ENCODE results near the gene LAPTM5.
"Not testable (repeated sequence)": the region's sequence is repeated elsewhere in the genome, so short reads cannot be mapped to it uniquely, and the experiment has no call there.

Gene LAPTM5

DNA sequence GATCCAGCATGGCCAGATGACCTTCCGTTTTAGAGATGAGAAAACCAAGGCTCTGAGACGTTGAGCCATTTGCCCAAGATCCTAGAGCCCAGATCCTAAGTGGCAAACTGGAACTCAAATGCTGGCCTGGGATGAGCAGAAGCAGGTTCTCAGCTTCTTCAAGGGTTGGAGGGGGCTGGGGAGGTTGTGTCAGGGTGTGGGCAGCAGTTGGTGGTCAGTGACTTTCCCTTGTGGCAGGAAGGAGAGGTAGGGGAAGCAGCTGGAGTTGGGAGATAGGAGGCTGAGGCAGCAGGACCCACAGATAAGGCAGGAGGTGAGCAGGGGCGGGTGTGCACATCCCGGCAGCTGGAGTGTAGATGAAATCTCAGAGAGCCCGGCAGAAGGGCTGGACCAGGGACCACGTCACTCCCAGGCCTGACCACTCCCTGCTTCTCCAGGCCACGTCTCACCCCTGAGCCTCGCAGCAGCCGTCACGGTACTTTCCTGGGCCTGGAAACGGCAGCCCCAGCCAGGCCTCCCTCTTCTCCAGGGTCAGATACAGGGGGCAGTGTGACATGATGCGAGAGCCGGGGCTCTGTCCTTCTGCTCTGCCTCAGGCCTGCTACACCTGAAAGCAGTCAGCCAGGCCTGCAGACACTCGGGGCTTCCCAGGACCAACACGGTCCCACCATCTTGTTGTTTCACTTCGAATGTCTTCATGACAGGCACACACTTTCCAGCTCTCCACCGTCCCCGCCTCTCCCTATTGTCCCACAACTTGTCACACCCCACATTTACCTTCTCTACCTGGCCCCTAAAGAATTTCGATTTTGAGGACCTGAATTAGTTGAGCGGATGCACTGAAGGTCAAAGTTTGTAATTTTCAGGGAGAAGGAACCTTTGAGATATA is 11.5 kb upstream of the LAPTM5 start:
- no peak for FAIRE-seq

DNA sequence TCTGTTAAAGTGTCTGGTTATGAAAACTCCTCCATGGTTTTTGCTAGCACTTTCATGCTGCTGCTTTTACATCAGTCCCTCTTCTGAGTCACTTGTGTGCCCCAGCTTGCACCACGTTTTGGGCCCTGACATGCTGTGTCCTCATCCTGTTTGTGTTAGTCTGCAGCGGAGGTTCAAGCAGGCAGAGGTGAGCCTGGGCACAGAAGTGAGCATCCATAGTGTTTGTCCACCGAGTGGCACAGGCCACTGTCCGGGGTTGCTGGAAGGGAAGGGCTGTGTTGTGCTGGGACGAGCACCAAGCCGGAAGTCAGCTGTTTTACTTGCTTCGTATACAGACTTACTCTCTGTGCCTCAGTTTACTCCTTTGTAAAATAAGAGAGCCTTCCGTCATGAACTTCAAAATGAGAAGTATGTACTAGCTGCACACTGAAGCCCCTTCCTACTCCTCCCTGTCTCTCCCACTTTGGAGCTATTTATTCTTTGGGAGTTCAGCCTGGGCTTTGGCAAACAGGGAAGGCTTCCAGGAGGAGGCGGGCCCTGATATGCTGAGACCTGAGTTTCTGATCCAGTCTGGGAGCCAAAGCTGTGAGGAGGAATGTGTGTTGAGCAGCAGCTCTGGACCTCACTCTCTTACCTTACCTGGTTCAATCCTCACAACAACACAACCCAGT is 10.7 kb upstream of the LAPTM5 start:
- no peak for FAIRE-seq

DNA sequence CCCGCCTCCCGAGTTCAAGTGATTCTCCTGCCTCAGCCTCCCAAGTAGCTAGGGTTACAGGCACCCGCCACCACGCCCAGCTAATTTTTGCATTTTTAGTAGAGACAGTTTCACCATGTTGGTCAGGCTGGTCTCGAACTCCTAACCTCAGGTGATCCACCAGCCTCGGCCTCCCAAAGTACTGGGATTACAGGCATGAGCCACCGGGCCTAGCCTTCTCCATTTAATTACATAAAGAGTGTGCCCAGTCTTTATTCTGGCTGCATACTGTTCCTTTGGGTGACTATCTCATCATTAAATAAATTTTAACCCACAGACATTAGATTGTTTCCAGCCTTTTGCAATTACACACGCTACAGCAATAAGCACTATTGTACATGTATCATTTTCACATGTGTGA is 9.4 kb upstream of the LAPTM5 start:
- FAIRE-seq = not testable (repeated sequence)

DNA sequence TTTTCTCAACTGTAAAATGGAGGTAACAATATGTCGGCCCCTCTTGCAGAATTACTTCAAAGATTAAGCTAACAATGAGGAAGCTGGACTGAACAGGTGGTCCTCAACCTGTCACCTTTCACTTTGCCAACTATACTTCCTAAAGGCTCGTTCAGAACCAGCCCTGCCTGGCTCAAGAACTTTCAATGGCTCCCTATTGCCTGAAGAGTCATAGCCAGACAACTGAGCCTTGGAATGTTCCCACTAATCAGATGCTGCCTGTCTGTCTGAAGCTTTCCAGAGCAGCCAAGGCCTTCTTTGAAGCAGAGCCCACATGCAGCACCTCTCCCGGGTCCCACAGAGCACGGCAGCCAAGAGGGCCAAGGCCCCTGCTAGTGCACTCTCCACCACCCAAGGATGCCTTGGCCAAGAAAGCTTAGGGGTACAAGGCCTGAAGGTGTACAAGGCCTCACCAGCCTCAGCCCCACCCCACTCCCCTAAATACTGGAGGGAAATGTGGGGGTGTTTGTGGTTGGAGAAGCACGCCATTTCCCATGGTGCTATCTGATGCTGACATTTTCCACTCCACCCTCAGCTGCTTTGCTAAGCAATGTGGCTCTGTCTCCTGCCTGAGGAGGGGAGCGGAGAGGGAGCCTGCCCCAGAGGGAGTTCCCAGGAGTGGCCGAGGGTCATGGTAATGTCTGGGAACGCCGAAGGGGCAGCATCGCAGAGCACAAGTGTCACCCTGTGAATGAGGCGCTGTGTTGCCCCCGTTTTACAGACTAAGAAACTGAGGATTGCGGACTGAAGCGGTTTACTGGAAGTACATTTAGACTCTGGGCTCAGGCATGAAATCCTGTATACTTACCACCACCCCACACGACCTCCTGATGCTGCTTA is 8.2 kb upstream of the LAPTM5 start:
- no peak for FAIRE-seq

DNA sequence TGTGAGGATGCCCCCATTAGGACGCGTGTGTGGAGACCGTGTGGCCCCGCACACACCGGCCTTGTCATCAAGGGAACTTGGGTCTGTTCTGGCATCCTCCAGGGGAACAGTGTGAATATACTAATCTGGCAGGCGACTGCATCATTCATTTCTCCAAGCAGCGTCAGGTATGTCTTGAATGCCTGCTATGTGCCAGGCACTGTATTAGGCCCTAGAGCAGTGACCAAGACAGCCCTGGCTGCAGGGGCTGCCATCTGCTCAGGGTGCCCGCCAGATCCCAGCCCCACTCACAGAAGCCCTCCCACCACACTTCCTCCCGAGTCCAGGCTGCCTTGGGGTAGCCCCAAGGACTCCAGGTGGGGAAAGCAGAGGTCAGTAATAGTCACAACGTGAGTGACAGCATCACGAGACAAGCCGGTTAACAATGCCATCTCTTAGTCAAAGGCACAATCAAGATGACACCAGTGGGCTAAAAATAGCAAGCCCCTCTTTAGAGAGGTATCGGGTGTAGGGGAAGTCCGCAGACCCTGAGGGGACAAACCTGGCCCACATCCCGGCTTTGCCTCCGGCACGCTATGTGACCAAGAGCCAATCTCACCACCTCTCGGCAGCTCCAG is 7.5 kb upstream of the LAPTM5 start:
- FAIRE-seq = no peak

DNA sequence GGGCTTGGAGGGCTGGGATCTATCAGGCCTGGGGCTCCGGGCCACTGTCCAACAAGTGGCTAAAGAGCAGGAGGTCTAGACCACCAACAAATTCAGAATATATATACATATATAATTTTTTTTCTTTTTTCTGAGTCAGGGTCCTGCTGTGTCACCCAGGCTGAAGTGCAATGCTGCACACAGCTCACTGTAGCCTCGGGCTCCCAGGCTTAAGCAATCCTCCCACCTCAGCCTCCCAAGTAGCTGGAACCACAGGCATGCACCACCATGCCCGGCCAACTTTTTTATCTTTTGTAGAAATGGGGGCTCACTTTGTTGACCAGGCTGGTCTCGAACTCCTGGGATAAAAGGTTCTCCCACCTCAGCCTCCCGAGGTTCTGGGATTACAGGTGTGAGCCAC is 6.8 kb upstream of the LAPTM5 start:
- FAIRE-seq = no peak

DNA sequence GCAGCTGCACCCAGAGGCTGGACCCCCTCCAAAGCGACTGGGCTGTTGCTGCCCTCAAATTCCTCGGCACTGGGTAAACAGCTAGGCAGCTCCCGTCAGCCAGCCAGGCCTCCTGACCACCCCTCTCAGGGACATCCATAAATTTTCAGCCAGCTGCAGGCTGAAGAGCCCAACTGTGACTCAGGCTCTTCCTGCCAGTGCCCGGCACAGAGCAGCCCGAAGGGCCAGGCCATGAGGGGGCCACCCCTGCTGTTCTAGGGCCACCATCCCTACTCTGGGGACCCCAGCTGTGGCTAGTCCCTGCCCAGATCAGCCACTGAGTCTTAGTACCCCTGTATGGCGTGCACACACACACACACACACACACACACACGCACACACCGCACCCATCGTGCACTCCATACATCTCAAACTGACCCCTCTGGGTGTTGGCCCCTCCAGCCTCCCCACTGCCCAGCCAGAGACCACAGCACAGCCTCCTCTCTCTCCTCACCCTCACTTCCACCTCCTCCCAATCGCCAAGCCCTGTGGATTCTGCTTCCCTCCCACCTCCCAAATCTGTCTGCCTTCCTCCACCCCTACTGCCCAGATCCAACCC is 6.2 kb upstream of the LAPTM5 start:
- no peak for FAIRE-seq

DNA sequence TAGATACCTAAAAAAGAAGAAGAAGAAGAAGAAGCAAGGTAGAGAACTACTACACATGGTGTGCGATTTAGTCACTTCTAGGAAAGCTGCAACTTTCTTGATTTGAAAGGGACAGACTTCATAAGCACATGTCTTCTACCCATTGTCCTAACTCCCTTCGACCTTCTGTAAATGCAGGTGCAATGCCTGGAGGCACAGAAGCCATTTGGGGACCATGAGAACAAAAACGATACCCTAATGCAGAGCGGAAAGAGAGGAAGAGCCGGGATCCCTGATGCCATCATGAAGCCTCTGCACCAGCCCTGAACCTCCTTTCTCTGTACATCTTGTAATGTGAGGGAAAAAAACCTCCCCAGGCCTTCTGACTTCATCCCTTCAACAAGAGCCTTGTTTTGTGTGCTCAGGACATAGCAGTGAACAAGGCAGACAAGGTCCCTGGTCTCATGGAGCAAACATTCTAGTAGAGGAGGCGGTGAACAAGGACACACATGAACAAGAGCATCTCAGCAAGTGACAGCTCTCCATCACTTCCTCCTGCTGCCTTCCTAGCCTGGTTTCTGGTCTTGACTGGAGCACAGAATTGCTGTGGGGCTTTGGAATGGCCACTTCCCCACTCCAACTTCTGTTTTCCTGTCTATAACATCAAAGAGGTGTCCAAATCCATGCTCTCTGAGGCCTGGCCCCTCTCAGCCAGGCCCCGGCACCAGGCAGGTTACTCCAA is 5.5 kb upstream of the LAPTM5 start:
- no peak for FAIRE-seq

DNA sequence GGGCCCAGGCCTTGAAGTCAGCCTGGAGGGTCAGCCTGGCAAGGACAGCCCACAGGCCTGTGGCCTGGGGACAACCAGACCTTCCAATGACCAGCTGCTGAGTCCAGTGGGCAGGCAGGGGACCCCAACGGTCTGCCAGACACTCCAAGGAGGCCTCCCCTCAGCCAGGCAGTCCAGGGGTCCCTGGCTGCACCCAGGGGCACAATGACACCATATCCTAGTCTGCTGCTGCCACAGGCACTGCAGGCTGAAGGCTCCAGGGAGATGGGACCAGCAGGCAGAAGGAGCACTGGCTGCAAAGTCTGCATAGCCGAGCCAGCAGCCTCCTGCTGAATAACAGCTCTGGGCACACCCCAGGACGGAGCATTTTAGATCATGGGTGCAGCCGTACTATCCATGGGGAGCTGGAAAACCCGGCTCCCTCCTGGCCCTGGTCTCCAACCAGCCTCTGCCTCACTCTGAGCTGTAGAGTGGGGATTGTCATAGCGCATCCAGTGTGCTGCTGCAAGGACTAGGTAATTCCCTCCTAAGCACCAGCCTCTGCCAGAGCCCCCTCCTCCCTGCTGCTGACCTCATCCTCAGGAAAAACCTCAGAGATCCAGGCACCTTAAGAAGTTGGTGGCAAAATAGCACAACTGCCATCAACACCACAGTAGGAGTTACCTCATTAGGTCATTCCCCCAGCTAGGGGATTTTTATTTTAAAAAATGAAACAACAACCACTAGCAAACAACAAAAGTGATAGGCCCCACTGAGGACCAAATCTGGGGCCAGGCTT is 4.8 kb upstream of the LAPTM5 start:
- no peak for FAIRE-seq

DNA sequence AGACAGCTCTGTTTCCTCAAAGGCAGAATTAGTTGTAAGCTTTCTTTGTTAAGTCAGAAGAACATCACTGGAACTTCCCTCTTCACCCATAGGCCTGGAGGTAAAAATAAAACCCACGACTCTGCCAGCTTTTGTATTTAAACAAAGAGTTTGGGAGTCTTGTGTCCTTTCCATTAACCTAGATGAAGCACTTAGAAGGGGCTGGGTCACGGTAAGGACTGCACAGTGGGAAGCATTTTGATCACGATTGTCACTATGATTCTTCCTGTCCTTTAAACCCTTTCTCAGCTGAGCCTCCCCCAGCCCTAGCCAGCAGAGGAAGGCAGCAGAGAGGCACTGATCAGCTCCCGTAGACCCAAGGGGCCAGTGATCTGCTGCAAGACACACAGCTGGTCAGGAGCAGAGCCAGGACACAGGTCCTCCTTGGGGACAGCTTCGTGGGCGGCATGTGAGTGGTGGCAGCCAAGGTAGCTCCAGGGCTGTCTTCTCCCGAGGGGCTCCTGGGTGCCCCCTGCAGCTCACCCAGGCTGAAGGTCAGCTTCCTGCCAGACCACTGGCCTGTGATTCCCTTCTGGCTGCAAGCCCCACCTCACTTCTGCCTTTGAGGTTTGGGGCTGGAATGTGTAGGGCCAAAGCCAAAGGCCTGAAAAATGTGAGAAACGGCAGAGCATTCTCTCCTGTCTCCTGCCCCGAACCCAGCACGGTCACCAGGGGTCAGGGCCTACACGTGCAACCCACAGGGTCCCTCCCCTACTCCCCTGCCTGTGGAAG is 4.0 kb upstream of the LAPTM5 start:
- no peak for FAIRE-seq

DNA sequence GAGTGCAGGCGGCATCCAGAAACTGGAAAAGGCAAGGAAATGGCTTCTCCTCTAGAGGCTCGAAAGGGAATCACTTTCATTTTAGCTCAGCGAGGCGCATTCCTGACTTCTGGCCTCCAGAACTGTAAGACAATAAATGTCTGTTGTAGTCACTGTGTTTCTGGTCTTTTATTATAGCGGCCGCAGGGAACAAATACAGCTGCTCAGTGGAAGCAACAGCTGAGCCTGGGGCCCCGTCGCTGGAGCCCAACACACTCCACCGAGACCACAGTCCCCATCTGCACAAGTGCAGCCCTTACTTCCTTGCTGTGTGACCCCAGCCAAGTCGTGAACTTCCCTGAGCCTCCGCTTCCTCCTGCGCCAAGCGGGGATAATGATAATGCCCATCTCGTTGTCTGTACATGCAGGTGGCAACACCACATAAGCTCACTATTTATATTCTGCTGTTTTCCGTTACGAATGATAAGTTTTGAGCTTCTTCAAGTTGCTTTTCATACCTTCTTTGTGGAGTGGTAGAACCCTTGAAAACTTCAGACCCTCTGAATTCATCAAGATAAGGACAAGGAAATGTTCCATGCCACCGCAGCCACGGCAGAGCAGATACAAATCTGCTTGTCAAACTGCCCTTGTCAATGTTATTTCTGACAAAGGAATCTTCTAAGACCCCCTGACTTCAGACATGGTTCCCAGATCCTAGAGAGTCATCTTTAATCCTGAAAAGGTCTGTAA is 3.2 kb upstream of the LAPTM5 start:
- no peak for FAIRE-seq

DNA sequence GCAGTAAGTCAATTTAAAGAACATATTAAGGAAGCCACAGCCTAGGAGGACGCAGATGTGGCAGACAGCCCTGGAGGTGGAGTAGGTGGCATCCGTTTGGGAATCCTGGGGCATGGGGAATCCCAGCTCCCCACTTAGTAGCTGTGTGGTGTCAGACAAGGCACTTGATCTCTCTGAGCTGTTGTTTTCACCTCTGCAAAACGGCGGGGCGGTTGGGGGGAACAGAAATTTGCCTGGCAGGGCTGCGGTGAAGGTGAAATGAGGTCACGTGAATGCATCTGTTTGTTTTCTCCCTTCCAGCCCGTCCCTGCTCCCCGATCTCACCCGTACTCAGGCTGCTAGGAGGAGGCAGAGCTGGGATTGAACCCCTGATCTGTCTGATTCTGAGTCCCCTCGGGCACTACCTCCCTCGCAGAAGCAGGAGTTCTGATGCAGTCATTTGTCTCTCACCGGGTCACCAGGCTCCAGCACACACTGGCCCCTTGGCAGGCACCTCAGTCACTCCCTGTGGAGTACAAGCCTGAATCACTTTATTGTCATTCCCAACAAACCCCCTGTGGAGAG is 2.2 kb upstream of the LAPTM5 start:
- no peak for FAIRE-seq

DNA sequence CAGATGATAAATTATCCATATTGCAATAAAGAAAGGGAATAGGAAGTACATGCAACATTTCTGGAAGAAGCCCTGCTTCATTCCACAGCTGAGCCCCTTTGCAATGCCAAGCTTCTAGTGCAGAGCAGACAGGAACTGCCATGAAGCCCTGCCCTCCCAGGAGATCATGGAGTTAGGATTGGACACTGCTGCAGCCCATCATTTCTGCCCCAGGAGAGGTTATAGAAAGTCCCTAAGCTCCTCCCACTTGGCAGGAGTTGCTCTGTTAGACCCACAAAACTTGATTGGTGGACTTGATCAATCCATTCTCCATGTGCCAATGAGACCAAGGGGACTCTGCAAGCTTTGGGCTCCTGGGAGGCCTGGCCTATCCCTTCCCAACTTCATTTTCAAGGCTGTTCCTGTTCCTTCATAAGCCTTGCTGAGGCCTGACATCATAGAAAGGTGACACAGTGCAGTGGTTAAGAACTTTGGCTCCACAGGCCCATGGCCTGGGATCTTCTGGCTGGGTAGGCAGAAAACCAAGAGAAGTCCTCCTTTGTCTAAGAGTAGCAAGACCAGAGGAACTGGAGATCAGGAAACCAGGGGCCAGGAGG is 1.3 kb upstream of the LAPTM5 start:
- no peak for FAIRE-seq

DNA sequence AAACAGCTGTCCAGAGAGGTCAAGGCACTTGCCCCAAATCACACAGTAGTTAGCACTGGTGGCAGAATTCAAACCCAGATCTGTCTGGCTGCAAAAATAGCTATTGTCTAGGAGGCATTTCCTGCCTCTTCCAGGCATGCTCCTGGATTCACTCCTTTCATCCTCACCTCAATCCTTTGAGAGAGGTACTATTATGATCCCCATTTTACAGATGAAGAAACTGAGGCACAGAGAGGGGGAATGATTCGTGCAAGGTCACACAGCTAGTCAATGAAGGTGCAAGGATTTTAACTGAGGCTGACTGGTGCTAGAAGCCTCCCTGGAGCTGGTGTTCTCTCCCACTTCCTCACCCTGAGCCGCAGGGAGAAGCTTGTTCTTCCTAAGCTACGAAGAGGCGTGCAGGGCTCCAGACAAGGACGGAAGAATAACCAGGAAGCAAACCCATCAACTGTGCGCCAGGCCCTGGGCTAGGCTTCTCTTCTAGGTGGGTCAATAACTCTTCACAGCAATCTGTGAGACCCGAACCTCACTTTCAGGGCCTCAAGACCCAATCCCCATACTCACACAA is 631 bp upstream of the LAPTM5 start:
- FAIRE-seq = no peak

DNA sequence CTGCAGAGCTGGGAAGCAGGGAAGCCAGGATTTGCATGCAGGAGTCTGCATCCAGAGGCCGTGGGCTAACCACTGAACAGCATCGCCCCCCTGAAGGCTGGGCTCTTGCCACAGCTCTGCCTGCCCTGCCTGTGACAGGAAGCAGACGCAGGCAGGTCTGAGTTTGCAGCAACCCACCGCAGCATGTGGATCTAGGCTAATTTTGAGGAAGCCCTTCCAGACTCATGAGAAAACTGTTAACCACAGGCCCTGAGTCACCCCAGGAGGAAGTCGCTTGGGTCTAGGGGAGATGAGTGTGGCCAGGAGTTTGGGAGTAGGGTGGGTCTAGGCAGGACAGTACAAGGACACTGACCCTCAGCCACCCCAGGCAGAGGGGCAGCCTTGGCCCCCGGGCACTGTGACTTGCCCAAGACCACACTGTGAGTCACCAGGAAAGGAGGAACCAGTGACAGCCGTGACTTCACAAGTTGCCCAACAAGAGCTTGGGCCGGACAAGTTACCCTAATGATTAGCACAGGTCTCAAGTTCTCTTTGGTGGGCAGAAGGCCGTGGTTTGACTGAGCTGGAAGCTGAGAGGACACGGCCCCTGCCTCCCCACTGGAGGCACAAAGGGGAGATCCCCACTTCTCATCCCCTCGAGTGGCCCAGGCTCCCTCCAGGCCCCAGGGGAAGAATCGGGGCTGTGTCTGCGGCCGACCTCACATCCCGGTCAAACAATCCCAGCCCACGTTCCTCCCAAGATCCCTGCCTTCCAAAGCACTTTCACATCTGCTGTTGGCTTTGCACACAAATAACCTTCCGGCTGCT is 826 bp downstream of the LAPTM5 start:
- no peak for FAIRE-seq

DNA sequence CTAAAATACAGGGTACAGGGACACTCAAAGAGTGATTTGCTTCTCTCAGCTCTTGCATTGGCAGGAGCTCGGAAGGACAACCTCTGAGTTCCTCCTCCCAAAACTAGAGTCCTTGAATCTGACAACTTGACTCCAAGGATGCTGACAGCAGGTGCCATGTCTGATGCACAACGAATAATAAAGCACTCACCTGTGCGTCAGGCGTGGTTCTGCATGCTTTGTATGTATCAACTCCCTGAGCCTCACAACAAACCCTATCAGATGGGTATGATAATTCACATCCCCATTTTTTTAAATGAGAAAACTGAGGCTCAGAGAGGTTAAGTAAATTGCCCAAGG is 1.4 kb downstream of the LAPTM5 start:
- no peak for FAIRE-seq

DNA sequence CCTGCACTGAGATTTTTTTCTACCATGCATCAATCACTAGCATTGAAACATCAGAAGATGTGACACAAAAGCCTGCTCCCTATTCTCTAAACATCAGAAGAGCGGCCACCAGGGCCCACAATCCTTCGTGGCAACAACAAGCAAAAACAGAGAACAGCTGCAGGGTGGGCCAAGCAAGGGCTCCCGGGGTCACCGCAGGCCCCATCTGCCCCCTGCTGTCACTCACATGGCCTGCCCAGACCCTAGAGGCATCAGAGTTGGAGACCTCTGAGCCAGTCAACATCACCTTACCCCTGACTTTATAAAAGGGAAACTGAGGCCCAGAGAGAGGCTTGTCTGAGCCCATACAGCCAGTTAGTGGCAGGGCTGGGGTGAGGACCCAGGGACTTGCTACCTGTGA is 1.8 kb downstream of the LAPTM5 start:
- FAIRE-seq = no peak

DNA sequence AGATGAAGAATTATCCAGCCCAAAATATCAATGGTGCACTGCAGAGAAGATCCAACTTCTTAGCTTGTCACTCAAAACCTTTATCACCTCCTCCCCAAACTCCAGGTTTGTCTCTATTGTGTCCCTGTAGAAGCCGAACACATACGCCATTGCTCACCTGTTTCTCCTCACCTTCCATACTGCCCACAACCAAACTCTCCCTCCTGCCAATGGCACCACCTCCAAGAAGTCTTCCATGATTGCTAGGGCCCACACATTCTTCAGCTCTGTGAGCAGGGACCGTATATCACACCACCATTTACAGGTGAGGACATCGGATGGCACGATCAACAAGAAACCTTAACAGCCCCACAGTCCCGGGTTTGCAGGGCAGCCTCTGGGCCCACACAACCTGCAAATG is 2.2 kb downstream of the LAPTM5 start:
- no peak for FAIRE-seq
